MM.1S (cell line): ENCODE results near the gene BANP.

Experiments
- EZH2 ChIP-seq: fragments of 300-600 bp; sonication (generic); optimal IDR thresholded peaks from 2 replicates; pipeline ENCODE3; 2017; ENCODE audit warnings: low read depth, mild to moderate bottlenecking, antibody characterized with exemption, low read length, mixed read lengths
- TF ChIP-seq, protein P1 (sequence below): fragments of 300-600 bp; sonication (generic); IDR thresholded peaks from 2 replicates; pipeline ENCODE4 v1.5.1; 2016; ENCODE audit warnings: antibody characterized with exemption, low read length, mixed read lengths

DNA sequence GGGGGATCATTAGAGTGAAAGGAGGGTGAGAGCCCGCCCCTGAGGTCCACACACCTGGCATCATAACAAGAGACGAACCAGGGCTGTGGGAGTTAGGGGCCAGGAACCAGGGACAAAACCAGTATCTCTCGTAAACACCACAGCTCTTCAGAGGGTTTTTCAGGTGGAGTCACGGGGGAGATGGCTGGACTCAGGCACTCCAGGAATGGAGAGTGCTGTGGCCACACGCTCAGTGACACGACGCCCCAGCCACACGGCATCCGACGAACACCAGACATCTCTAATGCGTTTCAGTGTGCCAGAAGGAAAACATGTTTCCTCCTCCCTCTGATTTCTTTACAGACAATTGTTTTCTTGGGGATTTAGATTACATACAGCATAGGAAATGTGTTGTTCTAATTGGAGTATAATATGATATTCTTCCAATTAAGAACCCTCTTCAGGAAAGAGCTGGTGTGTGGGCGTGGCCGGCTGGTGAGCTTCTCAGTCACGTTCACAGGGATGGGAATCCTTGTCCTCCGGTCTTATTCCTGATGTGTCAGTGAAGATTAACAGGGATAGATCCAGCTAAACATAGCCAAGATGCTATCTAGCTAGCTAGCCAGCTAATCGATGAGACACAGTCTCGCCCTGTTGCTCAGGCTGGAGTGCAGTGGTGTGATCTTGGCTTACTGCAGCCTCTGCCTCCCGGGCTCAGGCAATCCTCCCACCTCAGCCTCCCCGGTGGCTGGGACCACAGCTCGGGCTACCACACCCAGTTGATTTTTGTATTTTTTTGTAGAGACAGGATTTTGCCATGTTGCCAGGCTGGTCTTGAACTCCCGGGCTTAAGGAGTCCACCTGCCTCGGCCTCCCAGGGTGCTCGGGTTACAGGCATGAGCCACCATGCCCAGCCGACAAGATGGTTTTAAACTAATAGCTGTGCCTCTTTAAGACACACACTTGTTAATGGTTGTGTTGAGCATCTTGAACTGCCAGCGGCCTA lies 98.6 kb downstream of the BANP start:
- TF ChIP-seq, protein P1, sequence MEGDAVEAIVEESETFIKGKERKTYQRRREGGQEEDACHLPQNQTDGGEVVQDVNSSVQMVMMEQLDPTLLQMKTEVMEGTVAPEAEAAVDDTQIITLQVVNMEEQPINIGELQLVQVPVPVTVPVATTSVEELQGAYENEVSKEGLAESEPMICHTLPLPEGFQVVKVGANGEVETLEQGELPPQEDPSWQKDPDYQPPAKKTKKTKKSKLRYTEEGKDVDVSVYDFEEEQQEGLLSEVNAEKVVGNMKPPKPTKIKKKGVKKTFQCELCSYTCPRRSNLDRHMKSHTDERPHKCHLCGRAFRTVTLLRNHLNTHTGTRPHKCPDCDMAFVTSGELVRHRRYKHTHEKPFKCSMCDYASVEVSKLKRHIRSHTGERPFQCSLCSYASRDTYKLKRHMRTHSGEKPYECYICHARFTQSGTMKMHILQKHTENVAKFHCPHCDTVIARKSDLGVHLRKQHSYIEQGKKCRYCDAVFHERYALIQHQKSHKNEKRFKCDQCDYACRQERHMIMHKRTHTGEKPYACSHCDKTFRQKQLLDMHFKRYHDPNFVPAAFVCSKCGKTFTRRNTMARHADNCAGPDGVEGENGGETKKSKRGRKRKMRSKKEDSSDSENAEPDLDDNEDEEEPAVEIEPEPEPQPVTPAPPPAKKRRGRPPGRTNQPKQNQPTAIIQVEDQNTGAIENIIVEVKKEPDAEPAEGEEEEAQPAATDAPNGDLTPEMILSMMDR: no peak
- TF ChIP-seq EZH2: no peak
